ENCODE data around the gene GINS2. TPM values are rescaled to one million over a fixed set of nuclear protein-coding genes. Genes with fewer than 3 reads are reported as not detected.

Gene GINS2
- total and polyA plus RNA-seq, 9 donors: 0.23 to 1.6 (median 1.4) TPM

DNA sequence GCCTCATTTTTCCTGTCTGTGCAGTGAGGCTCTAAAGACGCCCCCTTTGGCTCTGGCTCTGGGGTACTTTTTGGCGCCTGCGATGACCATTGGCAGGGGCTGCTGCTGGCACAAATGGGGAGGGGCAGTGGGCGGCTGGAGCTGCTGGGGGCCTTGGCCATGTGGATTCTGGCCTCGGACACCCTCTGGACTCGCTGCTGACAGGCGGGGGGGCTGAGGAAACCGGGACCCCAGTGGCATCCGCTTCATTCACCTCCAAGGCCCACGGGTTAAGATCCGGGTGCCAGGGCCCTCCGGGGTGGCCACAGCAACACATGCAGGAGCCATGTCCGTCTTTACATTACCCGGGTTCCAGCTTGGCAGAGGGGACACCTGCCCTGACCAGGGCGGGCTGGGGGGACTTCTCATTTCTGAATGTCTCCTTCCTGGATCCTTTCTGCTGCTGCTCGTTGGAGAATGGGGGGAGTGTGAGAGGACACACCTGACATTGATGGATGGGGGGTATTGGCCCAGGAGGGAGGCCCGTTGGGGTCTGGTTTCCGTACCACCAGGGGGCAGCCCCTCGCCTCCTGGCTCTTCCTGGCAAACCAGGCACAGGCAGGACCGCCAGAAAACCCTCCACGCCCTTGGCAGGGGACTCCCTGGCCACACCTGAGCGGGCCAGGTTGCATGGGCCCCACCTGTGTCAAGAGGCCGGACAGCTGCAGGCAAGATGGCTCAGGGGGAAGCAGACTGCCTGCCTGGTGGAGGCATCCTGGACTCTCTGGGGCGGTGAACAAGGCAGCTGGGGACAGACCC is 53.8 kb downstream of the GINS2 start:
- H3K4me1 ChIP-seq (ENCODE audit: insufficient read depth): peaks cover 8% of the 10 kb centered on the region
- H3K4me3 ChIP-seq: no peak overlapping the region
- WGBS, 3 donors: 85 to 88% (median 86%) methylated on average over 21 to 24 of the region's 24 CpGs
- intact Hi-C loops (cut with DNase I): no loop called here
- no peaks in the 10 kb centered on the region for H3K9me3 ChIP-seq
- no peaks in the 10 kb centered on the region for H3K27me3 ChIP-seq
- no peak overlapping the region for H3K27ac ChIP-seq
- DNase-seq: no peak
- no peak for TF ChIP-seq POLR2A (IDR thresholded peaks at IDR 0.05)
- TF ChIP-seq, protein P1, sequence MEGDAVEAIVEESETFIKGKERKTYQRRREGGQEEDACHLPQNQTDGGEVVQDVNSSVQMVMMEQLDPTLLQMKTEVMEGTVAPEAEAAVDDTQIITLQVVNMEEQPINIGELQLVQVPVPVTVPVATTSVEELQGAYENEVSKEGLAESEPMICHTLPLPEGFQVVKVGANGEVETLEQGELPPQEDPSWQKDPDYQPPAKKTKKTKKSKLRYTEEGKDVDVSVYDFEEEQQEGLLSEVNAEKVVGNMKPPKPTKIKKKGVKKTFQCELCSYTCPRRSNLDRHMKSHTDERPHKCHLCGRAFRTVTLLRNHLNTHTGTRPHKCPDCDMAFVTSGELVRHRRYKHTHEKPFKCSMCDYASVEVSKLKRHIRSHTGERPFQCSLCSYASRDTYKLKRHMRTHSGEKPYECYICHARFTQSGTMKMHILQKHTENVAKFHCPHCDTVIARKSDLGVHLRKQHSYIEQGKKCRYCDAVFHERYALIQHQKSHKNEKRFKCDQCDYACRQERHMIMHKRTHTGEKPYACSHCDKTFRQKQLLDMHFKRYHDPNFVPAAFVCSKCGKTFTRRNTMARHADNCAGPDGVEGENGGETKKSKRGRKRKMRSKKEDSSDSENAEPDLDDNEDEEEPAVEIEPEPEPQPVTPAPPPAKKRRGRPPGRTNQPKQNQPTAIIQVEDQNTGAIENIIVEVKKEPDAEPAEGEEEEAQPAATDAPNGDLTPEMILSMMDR (IDR thresholded peaks at IDR 0.05): no peak
- TF ChIP-seq EP300 (IDR thresholded peaks at IDR 0.05): no peak
- H3K36me3 ChIP-seq: no peaks in the 10 kb centered on the region

DNA sequence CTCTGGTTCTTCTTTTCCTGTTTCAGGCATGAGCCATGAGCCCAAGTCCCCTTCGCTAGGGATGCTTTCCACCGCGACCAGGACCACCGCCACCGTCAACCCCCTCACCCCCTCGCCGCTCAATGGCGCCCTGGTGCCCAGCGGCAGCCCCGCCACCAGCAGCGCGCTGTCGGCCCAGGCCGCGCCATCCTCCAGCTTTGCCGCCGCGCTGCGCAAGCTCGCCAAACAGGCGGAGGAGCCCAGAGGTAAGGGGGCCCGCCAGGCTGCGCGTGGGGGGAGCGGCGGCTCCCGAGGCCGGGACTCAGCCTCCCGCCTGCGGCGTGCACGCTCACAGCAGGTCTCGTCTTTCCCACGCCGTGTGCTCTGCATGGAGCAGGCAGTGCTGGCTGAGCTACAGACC is 54.9 kb downstream of the GINS2 start:
- WGBS, 3 donors: 88 to 92% (median 89%) methylated on average over 34 to 35 of the region's 35 CpGs
- Histone ChIP-seq H3K36me3 (no peaks in the 10 kb centered on the region), H3K27ac (no peak overlapping the region), H3K27me3 (no peaks in the 10 kb centered on the region), H3K4me1 (ENCODE audit: insufficient read depth) (peaks cover 8% of the 10 kb centered on the region), H3K9me3 (no peaks in the 10 kb centered on the region), H3K4me3 (no peak overlapping the region)
- no peak for DNase-seq
- intact Hi-C loops (cut with DNase I): no loop called here
- no peak for TF ChIP-seq POLR2A (IDR thresholded peaks at IDR 0.05)
- TF ChIP-seq EP300 (IDR thresholded peaks at IDR 0.05): no peak
- TF ChIP-seq, protein P1 (IDR thresholded peaks at IDR 0.05): no peak

DNA sequence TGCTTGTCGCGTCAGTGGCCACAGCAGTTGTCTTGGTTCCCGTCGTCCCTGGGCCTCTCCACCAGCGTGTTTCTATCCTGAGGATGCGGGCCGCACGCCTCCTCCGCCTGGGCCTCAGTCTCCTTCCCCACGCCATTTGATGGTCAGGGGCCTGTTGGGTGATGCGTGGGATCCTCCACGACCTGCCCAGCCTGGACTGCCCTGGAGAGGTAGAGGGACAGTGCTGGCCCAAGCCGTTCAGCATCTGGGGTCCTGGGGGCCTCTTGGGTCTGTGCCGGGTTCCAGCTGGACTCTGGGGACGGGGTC is 55.4 kb downstream of the GINS2 start:
- Histone ChIP-seq H3K27ac (no peak overlapping the region), H3K4me3 (no peak overlapping the region), H3K4me1 (ENCODE audit: insufficient read depth) (peaks cover 8% of the 10 kb centered on the region), H3K9me3 (no peaks in the 10 kb centered on the region), H3K27me3 (no peaks in the 10 kb centered on the region), H3K36me3 (no peaks in the 10 kb centered on the region)
- intact Hi-C loops (cut with DNase I): no loop called here
- DNase-seq: no peak
- TF ChIP-seq POLR2A (IDR thresholded peaks at IDR 0.05): no peak
- TF ChIP-seq, protein P1 (IDR thresholded peaks at IDR 0.05): no peak
- no peak for TF ChIP-seq EP300 (IDR thresholded peaks at IDR 0.05)
- 92 to 96% (median 95%) methylated on average over 15 of the region's 15 CpGs for WGBS, 3 donors

DNA sequence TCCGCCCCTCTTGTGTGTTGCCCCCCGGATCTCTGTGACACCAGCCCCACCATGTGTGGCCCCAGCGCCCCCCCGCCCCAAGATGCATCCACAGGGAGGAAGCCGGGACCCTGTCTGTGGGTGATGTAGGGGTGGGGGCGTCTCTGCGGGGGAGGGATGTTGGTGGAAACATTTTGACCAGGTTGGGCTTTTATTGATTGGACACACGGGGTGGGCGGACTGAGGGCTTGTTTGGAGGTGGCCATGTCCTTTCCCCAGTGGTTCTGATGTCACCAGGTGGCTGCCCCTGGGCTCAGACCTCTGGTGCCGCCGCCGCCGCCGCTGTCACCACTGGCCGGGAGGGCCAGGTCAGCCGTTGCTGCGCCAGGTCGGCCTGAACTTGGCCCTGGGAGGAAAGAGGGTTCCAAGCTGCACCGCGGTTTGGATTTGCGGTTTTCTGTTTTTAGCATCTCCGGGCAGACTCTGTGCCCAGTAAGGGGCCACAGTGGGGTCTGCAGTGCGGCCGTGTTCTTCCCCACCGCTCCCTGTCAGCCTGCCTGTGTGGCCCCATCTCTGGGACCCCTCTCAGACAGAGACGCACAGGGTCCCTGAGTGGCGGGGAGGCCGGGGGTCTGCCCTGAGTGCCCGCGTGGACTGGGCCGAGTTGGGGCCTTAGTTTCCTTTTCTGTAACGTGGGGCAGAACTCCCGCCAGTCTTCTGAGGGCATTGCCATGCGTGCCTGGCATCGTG is 55.9 kb downstream of the GINS2 start:
- peaks cover 8% of the 10 kb centered on the region for H3K4me1 ChIP-seq (ENCODE audit: insufficient read depth)
- no peak for TF ChIP-seq EP300 (IDR thresholded peaks at IDR 0.05)
- TF ChIP-seq, protein P1 (IDR thresholded peaks at IDR 0.05): no peak
- no peak for TF ChIP-seq POLR2A (IDR thresholded peaks at IDR 0.05)
- intact Hi-C loops (cut with DNase I): no loop called here
- no peak overlapping the region for H3K4me3 ChIP-seq
- 89 to 91% (median 89%) methylated on average over 35 of the region's 35 CpGs for WGBS, 3 donors
- no peak for DNase-seq
- no peaks in the 10 kb centered on the region for H3K9me3 ChIP-seq
- no peaks in the 10 kb centered on the region for H3K36me3 ChIP-seq
- H3K27me3 ChIP-seq: no peaks in the 10 kb centered on the region
- H3K27ac ChIP-seq: no peak overlapping the region

All from ovary (tissue), 9 donors.